HG03565 (cell line): ENCODE data around the gene EFHB.
"Not testable (repeated sequence)": the region's sequence is repeated elsewhere in the genome, so short reads cannot be mapped to it uniquely, and the experiment has no call there.

Source experiments
- ATAC-seq: cut with Tn5 transposase; IDR thresholded peaks from one replicate; pipeline ENCODE4 v1.9.1; 2021; ENCODE audit warnings: mild to moderate bottlenecking, moderate library complexity; ENCODE audit not compliant: unreplicated experiment

EFHB gene

DNA sequence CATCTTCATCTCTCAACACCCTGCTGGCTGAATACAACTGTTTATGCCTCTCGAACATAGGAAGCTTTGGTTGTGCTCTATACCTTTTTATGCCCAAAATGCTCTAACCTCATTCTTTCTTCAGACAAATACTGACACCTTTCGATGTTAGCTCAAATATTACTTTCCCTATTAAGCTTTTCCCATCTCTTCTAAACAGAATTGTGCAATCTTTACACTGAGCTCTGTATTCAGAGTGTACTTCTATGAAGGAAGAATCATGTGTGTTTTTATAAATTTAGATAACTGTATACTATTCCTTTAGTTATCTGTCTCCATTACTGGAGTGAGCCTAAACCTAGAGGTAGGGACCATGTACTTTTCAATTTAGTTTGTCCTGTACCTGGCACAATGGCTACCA is 1.6 kb downstream of the EFHB start:
- ATAC-seq: no peak

DNA sequence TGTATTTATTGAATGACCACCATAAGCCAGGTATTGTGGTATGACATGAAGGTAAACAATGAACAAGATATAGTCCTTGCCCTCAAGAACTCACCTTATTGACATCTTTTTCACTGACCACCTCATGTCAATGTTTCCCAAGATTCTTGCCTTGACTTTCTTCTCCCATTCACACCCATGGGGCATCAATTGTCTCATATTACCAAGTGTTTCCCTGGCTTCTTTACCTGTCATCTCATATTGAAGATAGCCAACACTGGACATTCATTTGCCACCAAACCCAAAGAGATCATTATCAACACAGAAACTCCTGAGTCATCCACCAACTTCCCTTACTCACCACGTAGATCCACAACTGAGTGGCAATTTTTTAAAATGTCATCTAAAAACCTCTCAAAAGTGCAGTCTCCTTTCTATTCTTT is 2.2 kb downstream of the EFHB start:
- no peak for ATAC-seq

- ATAC-seq: peak; percentile 84
These were observed 2.8 kb downstream of the EFHB start for GRCh38 chr3:19931180-19931692.

DNA sequence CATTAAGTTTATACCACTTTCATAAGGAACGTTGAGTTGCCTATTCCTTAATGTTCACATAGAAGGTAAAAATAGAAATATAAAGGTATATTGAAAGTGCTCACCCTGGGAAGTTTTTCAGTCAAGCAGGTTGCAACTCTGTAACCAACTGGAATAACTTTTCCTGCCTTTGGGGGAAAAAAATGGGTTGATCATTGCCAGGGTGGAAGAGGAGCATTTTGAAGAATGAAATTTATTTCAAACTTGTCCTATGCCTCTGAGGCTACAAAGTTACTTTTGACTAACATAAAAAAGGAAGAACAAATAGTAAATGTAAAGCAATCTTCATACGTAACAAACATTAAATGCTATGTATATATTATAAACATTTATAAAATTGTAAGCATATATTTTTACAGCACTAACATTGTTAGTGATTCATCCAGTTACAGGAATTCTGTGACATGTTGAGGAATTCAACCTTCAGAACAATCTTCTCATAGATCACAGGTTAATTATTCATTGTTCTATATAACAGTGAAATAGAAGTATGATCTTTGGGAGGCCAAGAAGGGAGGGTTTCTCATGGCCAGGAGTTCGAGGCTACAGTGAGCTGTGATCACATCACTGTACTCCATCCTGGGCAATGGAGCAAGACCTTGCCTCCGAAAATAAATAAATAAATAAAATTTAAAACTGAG is 13.5 kb downstream of the EFHB start:
- no peak for ATAC-seq

DNA sequence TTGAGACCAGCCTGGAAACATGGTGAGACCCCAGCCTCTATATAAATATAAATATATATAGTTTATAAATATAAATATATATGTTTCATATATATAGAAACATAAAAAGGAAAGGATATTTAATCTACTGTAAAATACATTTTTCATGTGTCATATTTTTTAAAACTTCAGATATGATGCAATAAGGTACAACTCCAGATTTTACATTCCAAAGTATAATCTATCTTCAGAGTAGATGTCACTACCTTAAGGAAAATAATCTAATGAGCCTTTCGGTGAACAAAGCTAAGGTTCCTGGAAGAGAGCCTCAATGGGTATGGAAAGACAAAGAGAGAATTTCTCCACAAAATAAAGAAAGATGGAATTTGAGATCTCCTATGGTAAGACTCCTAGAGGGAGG is 16.9 kb downstream of the EFHB start:
- no peak for ATAC-seq

DNA sequence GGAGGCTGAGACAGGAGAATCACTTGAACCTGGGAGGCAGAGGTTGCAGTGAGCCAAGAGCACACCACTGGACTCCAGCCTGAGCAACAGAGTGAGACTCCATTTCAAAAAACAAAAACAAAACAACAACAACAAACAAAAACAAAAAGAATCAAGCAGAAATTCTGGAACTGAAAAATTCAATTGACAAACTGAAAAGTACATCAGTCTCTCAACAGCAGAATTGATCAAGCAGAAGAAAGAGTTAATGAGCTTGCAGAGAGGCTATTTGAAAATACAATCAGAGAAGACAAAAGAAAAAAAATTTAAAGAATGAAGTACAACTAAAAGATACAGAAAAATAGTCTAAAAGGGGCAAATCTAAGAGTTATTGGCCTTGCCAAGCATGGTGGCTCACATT is 22.6 kb downstream of the EFHB start:
- ATAC-seq: no peak

DNA sequence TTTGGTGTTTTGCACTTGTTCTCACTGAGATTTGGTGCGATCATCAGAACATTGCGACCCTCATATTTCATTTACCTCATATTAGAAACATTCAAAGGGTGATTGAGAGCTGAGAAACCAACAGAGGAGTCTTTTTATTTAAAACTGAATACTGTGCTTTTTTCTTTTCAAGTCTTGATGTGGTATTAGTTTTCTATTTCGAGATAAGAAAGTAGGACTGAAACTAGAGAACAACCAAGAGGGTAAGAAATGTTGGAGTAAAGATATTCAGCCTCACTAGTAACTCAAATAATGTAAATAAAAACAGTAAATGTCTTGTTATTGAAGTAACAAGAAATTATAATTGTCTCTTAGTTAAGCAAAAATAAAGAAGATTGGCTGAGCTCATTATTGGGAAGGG is 26.5 kb downstream of the EFHB start:
- no peak for ATAC-seq

DNA sequence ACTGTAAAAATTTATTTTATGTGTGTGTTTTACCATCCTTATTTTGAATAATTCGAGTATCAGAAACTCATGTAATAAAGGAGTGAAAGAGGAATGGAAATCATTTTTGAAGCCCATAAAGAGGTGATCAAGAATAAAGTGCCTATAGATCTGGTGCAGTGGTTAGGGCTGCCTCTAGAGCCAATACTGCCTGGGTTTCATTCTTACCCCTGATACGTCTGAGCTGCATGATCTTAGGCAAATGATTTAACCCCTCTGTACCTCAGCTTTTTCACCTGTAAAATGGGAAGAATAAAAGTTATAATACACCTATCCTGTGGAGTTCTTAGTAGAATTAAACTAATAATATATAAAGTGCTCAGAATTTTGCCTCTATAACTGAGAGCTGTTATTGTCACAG is 30.4 kb downstream of the EFHB start:
- ATAC-seq: no peak

DNA sequence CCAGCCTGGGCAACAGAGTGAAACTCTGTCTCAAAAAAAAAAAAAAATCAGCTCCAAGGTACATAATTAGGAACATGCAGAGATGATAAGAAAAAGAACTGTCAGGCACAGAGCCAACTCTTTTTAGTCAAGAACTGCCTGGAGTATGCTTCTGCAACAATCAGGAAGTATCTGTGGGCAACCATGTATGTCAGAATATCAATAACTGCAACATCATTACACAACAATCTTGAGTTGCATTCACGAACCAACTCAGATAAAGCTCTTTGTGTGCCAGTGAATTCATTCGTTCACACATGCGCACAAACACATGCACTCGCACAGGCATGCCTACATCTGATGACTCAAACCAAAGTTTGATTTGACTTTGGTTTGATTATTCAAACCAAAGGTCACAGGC is 32.1 kb downstream of the EFHB start:
- ATAC-seq: no peak

DNA sequence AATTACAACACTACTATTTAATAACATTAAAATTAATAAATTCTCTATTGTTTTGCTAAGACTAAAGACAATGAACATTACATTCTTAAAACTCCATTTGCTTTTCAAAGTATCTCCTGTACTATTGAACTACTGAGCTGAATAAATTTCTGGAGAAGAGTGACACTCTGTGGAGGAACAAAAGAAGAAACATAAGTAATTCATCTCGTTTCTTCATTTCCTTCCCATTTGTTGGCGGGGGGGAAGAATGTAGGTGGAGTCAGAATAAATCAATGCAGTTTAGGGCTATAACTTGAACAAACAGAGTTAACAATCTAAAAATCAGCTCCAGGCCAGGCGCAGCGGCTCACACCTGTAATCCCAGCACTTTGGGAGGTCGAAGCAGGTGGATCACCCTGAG is 32.7 kb downstream of the EFHB start:
- no peak for ATAC-seq

DNA sequence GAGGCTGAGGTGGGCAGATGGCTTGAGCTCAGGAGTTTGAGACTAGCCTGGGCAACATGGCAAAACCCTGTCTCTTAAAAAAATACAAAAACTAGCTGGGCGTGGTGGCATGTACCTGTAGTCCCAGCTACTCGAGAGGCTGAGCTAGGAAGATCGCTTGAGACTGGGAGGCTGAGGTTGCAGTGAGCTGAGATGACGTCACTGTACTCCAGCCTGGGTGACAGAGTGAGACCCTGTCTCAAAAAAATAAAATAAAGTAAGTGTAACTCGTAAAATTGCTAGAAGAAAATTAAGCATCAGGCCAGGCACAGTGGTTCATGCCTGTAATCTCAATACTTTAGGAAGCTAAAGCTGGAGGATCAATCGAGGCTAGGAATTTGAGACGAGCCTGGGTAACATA is 34.2 kb downstream of the EFHB start:
- ATAC-seq: not testable (repeated sequence)

DNA sequence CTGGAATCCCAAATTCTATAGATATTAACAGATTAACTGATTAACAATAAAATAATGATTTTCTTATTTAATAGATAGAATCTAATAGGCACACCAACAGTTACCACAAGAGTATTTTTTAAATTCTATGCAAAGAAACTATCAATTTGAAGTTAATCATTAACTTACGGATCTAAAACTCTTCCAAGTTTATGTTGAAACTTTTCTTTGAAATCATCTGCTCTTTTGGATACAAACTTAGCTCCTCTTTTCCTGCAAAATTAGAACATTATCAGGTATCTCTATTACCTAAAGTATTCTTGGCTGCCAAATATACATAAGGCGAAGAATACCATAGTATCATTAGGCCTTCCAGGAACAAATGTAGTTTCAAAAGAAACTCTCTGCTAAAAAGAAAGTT is 34.8 kb downstream of the EFHB start:
- no peak for ATAC-seq

- no peak for ATAC-seq
These were observed 35.3 kb downstream of the EFHB start for GRCh38 chr3:19898721-19899120.

DNA sequence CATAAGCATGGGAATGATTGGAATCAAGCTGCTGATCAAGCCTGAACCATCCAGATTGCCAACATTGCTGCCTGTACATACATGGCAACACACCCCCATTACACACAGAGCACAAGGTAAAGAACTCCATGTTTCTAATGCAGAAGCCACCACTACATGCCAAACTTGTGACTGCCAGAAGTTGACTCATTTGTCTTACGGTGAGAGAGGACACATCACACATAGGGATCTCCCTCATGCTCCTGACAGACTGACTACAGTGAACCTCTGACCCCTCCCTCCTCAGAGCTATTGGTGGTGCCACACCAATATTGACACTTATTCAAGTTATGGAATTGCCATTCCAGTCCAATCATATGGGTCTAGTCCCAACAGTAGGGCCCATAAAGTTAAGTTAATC is 42.3 kb downstream of the EFHB start:
- ATAC-seq: no peak

- no peak for ATAC-seq
These were observed 45.4 kb downstream of the EFHB start for GRCh38 chr3:19888428-19889152.

DNA sequence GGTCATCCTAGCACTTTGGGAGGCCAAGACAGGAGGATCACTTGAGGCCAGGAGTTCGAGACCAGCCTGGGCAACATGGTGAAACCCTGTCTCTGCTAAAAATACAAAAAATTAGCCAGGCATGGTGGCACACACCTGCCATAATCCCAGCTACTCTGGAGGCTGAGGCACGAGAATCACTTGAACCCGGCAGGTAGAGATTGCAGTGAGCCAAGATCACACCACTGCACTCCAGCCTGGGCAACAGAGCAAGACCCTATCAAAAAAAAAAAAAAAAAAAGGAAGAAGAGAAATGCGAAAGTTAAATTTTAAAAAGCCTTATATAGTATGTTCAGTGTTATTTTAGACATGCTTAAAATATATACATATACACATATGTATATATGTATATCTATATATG is 46.9 kb downstream of the EFHB start:
- ATAC-seq: not testable (repeated sequence)

- ATAC-seq: no peak
These were observed 47.6 kb downstream of the EFHB start for GRCh38 chr3:19886404-19886803.

- no peak for ATAC-seq
These were observed 48.5 kb downstream of the EFHB start for GRCh38 chr3:19885468-19885867.

- ATAC-seq: no peak
These were observed 52.2 kb downstream of the EFHB start for GRCh38 chr3:19881852-19882251.

DNA sequence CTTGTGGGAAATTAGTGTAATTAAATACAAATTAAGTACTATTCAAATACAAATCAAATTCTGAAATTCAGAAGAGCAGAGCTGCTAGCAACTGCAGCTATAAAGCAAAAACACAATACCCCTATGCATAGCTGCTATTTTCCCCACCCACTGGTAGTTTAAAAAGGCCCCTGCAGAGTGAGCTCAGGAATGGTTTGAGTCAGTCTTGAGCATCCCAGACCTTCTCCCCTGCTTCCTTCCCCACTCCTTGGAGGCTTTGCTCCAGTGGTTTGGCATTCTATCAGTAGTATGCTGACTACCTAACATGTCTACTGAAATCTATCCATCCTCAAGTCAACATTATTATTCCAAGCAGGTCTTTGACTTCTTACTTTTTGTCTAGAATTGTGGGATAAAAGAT is 53.0 kb downstream of the EFHB start:
- no peak for ATAC-seq

GRCh38 chr3:19877656-19878055 is 56.4 kb downstream of the EFHB start:
- ATAC-seq: no peak

DNA sequence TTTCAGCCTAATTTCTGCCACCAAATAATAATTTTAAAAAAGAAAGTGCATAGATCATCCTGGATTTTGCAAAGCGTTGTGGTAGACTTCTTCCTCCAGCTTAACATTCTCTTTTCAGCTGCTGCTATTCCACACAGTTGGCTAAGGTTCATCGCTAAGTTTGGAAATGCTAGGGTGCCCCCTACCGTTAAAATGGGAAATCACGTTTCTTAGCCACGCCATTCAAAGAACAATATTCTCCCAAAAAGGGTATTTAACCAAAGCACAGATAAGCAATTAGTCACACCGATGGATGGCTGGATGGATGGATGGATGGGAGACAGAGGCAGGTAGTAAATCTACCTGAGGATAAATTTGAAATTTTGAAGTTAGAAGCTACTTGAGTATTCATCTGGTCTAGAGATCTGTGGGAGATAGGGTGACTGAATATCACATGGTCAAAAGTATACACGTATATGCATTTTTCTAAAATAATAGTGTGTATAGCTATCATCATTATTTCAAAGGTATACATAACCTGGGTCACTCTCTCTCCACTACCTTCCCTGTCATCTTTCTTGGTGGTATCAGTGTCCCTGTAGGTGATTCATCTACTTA is 67.2 kb downstream of the EFHB start:
- ATAC-seq: peak; percentile 91
